Kidney epithelial cell (primary cell): ENCODE data around the gene SEMA3G. TPM values are rescaled to one million over a fixed set of nuclear protein-coding genes. Genes with fewer than 3 reads are reported as not detected.

Experiments
- DNase-seq: peaks from one replicate; pipeline ENCODE4 v3.0.0-alpha.2; 2010; ENCODE audit warnings: low read depth
- H3K27me3 ChIP-seq: 2 replicates; pipeline ENCODE4 v1.6.0; 2011; ENCODE audit warnings: low read length; ENCODE audit not compliant: control insufficient read depth, insufficient read depth
- H3K36me3 ChIP-seq: 2 replicates; pipeline ENCODE4 v1.5.1; 2011; ENCODE audit warnings: low read length; ENCODE audit not compliant: control insufficient read depth, insufficient read depth
- H3K4me3 ChIP-seq: 2 replicates; pipeline ENCODE4 v1.5.1; 2011; ENCODE audit warnings: low read depth, mild to moderate bottlenecking, control low read depth, low read length
- CTCF ChIP-seq: IDR thresholded peaks from 2 replicates; pipeline ENCODE4 v1.5.1; 2011; ENCODE audit warnings: mild to moderate bottlenecking, moderate library complexity, low read length, control low read depth, inconsistent platforms; ENCODE audit not compliant: insufficient read depth, poor library complexity, severe bottlenecking
- total RNA-seq: library from RNA; depleted of rRNA; stranded (reverse); fragments of >200 nt; gene quantifications from 2 replicates; pipeline ENCODE4 v1.2.3, GENCODE V29; 2015

Gene SEMA3G
- total RNA-seq, 1 donor from 2014 or later, result 0.21 TPM

- no peak for TF ChIP-seq CTCF
- no peak for DNase-seq
- Histone ChIP-seq H3K36me3 (peaks cover 4% of the 10 kb centered on the region), H3K4me3 (no peak overlapping the region), H3K27me3 (no peaks in the 10 kb centered on the region)
Measured at GRCh38 chr3:52490035-52490938, 45.4 kb upstream of the SEMA3G start.

GRCh38 chr3:52489453-52489852 is 44.5 kb upstream of the SEMA3G start:
- peaks cover 4% of the 10 kb centered on the region for H3K36me3 ChIP-seq
- no peak for TF ChIP-seq CTCF
- DNase-seq, result no peak
- H3K27me3 ChIP-seq, result no peaks in the 10 kb centered on the region
- no peak overlapping the region for H3K4me3 ChIP-seq

GRCh38 chr3:52488746-52489145 is 43.8 kb upstream of the SEMA3G start:
- no peak overlapping the region for H3K4me3 ChIP-seq
- H3K27me3 ChIP-seq, result no peaks in the 10 kb centered on the region
- DNase-seq, result no peak
- no peak for TF ChIP-seq CTCF
- H3K36me3 ChIP-seq, result peaks cover 4% of the 10 kb centered on the region

- no peak for TF ChIP-seq CTCF
- peaks cover 6% of the 10 kb centered on the region for H3K36me3 ChIP-seq
- H3K4me3 ChIP-seq, result no peak overlapping the region
- no peaks in the 10 kb centered on the region for H3K27me3 ChIP-seq
- no peak for DNase-seq
Measured at GRCh38 chr3:52487788-52488691, 43.1 kb upstream of the SEMA3G start.

GRCh38 chr3:52487050-52487787 is 42.3 kb upstream of the SEMA3G start:
- no peak overlapping the region for H3K4me3 ChIP-seq
- DNase-seq, result no peak
- no peak for TF ChIP-seq CTCF
- no peaks in the 10 kb centered on the region for H3K27me3 ChIP-seq
- H3K36me3 ChIP-seq, result peaks cover 4% of the 10 kb centered on the region
